Neural progenitor cell (in vitro differentiated cells): ENCODE data around the gene BMP7.

Experiments
- CTCF ChIP-seq: fragments of 200-600 bp; sonication (generic); IDR thresholded peaks from 2 replicates; pipeline ENCODE4 v1.5.1; 2017; ENCODE audit warnings: antibody characterized with exemption, mild to moderate bottlenecking
- EZH2 ChIP-seq: fragments of 200-600 bp; sonication (generic); IDR thresholded peaks from 2 replicates; pipeline ENCODE4 v1.6.1; 2017; ENCODE audit warnings: antibody characterized with exemption, mild to moderate bottlenecking, moderate library complexity

GRCh38 chr20:57124800-57125517, 141.5 kb downstream of the BMP7 start:
- TF ChIP-seq CTCF (no peak), EZH2 (no peak)
